ENCODE results near the gene FGD6. TPM values are rescaled to one million over a fixed set of nuclear protein-coding genes. Genes with fewer than 3 reads are reported as not detected.
"Not testable (repeated sequence)": the region's sequence is repeated elsewhere in the genome, so short reads cannot be mapped to it uniquely, and the experiment has no call there.

Gene FGD6
- polyA plus RNA-seq (ENCODE audit: insufficient read length) = 3.4 TPM

GRCh38 chr12:95217377-95218149 is at the start of gene FGD6, which contains the start of gene VEZT:
Gene FGD6 (minus strand): TSS chr12:95217467. CDS start chr12:95217240, 227 bp downstream.
Gene VEZT (plus strand): TSS chr12:95217807. CDS start chr12:95217851, 44 bp downstream.
- DNase-seq = peak; percentile 97

GRCh38 chr12:95266254-95266653 is 49.0 kb upstream of the FGD6 start:
- no peak for DNase-seq

- no peak for DNase-seq
Observed at GRCh38 chr12:95265765-95266164, 48.5 kb upstream of the FGD6 start.

GRCh38 chr12:95262808-95263207 is 45.5 kb upstream of the FGD6 start:
- peak; percentile 11 for DNase-seq

GRCh38 chr12:95261109-95261508 is 43.8 kb upstream of the FGD6 start:
- DNase-seq = no peak

- no peak for DNase-seq
Observed at GRCh38 chr12:95259368-95259767, 42.1 kb upstream of the FGD6 start.

GRCh38 chr12:95258803-95259202 is 41.5 kb upstream of the FGD6 start:
- no peak for DNase-seq

- DNase-seq = no peak
Observed at GRCh38 chr12:95258151-95258550, 40.9 kb upstream of the FGD6 start.

- DNase-seq = no peak
Observed at GRCh38 chr12:95257541-95257940, 40.3 kb upstream of the FGD6 start.

- DNase-seq = no peak
Observed at GRCh38 chr12:95253386-95253785, 36.1 kb upstream of the FGD6 start.

- no peak for DNase-seq
Observed at GRCh38 chr12:95248604-95249360, 31.5 kb upstream of the FGD6 start.

- no peak for DNase-seq
Observed at GRCh38 chr12:95248095-95248494, 30.8 kb upstream of the FGD6 start.

- DNase-seq = no peak
Observed at GRCh38 chr12:95244350-95244749, 27.1 kb upstream of the FGD6 start.

GRCh38 chr12:95243497-95244183 is 26.4 kb upstream of the FGD6 start:
- DNase-seq = no peak

- no peak for DNase-seq
Observed at GRCh38 chr12:95241761-95242506, 24.7 kb upstream of the FGD6 start.

GRCh38 chr12:95241138-95241537 is 23.9 kb upstream of the FGD6 start:
- not testable (repeated sequence) for DNase-seq

GRCh38 chr12:95240556-95240955 is 23.3 kb upstream of the FGD6 start:
- no peak for DNase-seq

- DNase-seq = not testable (repeated sequence)
Observed at GRCh38 chr12:95239835-95240234, 22.6 kb upstream of the FGD6 start.

- no peak for DNase-seq
Observed at GRCh38 chr12:95239216-95239615, 21.9 kb upstream of the FGD6 start.

GRCh38 chr12:95238150-95238549 is 20.9 kb upstream of the FGD6 start:
- DNase-seq = no peak

- DNase-seq = no peak
Observed at GRCh38 chr12:95237315-95237714, 20.0 kb upstream of the FGD6 start.

GRCh38 chr12:95235621-95236020 is 18.4 kb upstream of the FGD6 start:
- not testable (repeated sequence) for DNase-seq
